Activated T-cell treated with anti-CD3 and anti-CD28 coated beads, Interleukin-2, amount 50 U/mL, for 4 hours (primary cell): ENCODE results near the gene ZNF516. TPM values are rescaled to one million over a fixed set of nuclear protein-coding genes. Genes with fewer than 3 reads are reported as not detected.

Experiments used
- ATAC-seq, 2 donors: fragments of 200-7000 bp; cut with Tn5 transposase; one replicate each; pipeline ENCODE4 v1.10.0; 2021
- DNase-seq: peaks from one replicate; pipeline ENCODE4 v3.0.0-alpha.2; 2020
- H3K27me3 Mint-ChIP-seq: one replicate; pipeline ENCODE4 v1.8.0; 2021; ENCODE audit warnings: low read depth, mixed read lengths
- H3K36me3 Mint-ChIP-seq: one replicate; pipeline ENCODE4 v1.8.0; 2022; ENCODE audit warnings: mixed read lengths; ENCODE audit not compliant: insufficient read depth
- H3K4me1 Mint-ChIP-seq: one replicate; pipeline ENCODE4 v1.8.0; 2021; ENCODE audit warnings: low read depth, mixed read lengths
- H3K4me3 Mint-ChIP-seq: one replicate; pipeline ENCODE4 v1.8.0; 2021; ENCODE audit warnings: mild to moderate bottlenecking, moderate library complexity, mixed read lengths
- H3K9me3 Mint-ChIP-seq: one replicate; pipeline ENCODE4 v1.8.0; 2021; ENCODE audit warnings: mixed read lengths
- total RNA-seq, 3 donors: library from RNA; stranded (reverse); gene quantifications; one replicate each; pipeline ENCODE4 v1.2.1, GENCODE V29; 2021

Gene ZNF516
- total RNA-seq, 3 donors from 2014 or later, result 3.0 to 4.3 (median 4.0) TPM

DNA sequence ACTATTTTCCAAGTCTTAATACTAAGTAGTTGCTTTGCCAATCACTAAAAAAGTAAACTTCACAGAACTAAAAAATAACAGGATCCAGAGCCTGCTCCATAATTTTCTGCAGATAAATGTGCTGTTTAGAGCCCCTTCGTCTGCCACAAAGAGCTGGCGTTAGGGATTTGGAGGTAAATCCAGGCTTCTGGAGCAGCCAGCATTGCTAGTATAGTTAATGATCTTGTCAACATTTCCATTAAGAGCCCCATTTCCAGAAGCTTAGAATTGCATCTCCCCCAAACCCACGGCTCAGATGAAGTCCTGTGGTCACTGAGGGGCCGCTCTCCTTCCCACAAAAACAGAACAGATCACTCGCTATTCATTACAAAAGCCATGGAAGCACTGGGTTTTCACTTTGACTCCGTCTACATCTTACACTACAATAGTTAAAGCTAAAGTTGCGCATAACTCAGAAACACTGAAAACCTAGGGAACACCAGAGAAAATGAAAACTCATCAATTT is 41.9 kb downstream of the ZNF516 start:
- H3K4me1 Mint-ChIP-seq, result peaks cover 56% of the 10 kb centered on the region

DNA sequence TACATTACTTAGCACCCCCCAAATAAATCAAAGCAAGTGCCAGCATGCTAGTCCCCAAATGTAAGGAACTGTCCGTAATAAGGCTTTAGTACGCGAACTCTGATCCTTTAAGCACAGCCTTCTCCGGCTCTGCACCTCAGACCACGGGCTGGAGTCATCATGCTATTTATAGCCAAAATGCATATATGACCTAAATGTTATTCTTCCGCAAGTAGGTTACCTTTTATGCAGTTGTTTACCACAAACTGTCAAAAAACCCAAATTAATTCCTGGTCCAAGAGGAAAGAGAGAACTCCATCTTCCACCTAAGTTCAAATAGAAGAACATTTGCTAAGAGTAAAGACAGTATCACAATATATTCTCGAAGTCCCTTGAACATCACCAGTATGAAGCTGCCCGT is 42.7 kb downstream of the ZNF516 start:
- H3K36me3 Mint-ChIP-seq, result no peaks in the 10 kb centered on the region
- H3K27me3 Mint-ChIP-seq, result peaks cover 18% of the 10 kb centered on the region
- ATAC-seq (no peak), DNase-seq (no peak)
- peak overlapping the region; percentile 22 for H3K4me3 Mint-ChIP-seq
- H3K4me1 Mint-ChIP-seq, result peaks cover 53% of the 10 kb centered on the region
- no peaks in the 10 kb centered on the region for H3K9me3 Mint-ChIP-seq

More for the DNA sequence above, 41.9 kb downstream of the ZNF516 start:
- DNase-seq (no peak), ATAC-seq (no peak)
- H3K9me3 Mint-ChIP-seq, result no peaks in the 10 kb centered on the region
- peaks cover 18% of the 10 kb centered on the region for H3K27me3 Mint-ChIP-seq
- no peaks in the 10 kb centered on the region for H3K36me3 Mint-ChIP-seq
- H3K4me3 Mint-ChIP-seq, result no peak overlapping the region

DNA sequence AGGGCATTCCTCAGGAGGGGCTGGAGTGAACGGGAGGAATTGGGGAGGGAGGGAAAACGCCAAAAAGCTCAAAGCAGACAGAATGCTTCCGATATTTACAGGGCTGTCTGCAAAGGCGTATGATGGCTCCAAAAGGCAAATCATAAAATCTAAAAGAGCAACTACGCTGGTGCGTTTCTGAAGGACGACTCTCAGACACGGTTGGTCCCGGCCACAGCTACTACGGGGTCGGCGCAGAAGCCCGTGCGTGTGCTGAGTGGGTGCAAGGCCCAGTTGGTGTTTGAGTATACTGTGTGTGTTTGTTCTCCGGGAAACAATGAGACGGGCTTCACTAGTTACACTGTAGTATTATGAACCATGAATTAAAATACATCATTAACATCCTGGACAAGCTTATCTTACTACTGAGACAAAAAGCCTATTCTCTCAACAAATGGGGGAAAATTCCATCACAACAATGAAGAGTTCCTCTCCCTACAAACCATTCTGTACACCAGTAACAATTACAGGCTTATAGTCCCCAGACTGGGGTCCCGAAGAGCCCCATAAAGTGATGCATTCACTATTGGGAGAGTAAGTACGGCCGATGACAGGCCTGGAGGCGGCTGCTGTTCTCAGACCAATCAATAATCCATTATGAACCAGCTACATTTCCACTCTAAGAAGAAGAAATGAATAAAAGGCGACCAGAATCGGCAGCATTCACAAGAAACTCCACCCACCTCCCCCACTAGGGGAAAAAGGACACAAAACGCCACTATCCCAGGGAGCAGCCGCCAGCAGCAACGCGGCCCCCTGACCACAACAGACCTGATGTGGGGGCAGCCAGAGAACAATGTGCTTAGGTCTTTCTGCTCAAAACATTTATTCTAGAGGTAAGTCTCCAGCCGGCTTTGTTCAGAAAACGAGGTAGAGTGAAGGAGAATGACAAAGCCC is 43.4 kb downstream of the ZNF516 start:
- H3K4me1 Mint-ChIP-seq, result peaks cover 50% of the 10 kb centered on the region
- no peaks in the 10 kb centered on the region for H3K9me3 Mint-ChIP-seq
- peak; percentile 63 to 66 for ATAC-seq
- H3K27me3 Mint-ChIP-seq, result peaks cover 18% of the 10 kb centered on the region
- DNase-seq, result no peak
- no peaks in the 10 kb centered on the region for H3K36me3 Mint-ChIP-seq
- H3K4me3 Mint-ChIP-seq, result peak overlapping the region; percentile 84

DNA sequence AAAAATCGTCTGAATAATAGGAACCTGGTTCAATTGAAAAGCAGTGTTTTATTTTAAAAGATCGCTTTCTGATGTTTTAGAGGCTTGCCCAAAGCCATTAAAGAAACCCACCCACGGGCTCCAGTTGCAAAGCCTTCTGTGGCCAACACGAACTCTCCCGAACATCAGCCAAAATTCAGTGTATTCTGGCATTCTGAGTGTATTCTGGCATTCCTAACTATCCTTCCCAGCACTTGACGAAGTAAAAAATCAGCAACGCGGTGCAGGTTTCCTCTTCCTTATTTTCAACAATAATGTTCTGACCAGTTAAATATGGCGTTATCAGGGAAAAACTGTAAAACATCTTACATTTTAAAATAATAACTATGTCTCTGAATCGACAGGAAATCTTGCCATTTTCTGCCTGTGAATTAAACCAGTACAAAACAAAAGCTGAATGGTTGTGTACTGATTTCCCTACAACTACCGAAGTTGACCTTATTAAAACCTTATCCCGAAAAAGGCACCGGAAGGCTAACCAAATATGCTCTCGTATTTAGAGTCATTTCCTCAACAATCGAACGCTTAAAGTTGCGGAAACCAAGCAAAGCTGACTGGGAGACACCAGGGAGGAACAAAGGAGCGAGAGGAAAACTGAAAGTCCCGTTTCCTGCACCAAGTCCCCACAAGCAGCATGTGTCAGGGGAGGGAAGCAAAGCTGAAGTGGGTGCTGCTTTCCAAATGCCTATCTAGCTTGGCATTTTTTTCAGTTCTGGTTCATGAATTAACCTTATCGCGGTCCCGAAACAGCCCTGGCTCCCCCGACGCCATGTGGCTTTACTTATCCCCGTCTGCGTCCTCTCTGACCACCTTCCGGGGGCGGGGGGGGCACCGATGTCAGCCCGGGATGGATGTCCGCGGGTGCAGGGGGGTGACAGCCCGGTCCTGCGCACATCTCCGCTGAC is 44.3 kb downstream of the ZNF516 start:
- DNase-seq (no peak), ATAC-seq (peak; percentile 55 to 62)
- peaks cover 52% of the 10 kb centered on the region for H3K4me1 Mint-ChIP-seq
- H3K27me3 Mint-ChIP-seq, result peaks cover 18% of the 10 kb centered on the region
- no peaks in the 10 kb centered on the region for H3K9me3 Mint-ChIP-seq
- H3K4me3 Mint-ChIP-seq, result peak overlapping the region; percentile 84
- H3K36me3 Mint-ChIP-seq, result no peaks in the 10 kb centered on the region

DNA sequence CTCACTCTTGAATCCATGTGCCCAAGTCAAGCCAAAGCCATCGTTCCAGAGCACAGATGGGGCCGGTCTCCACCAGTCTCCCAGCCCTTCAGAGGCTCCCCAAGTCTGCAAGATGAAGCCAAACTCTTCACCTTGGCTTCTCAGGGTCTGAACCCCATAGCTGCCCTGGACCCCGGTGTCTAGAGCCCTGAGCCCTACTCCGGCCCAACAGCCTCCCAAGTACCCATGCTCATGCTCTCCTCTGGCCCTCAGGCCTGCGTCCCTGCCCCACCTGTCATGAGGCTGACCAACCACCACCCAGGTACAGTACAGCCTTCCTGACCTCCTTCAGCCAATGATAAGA is 46.0 kb downstream of the ZNF516 start:
- Mint-ChIP-seq H3K4me3 (no peak overlapping the region), H3K36me3 (no peaks in the 10 kb centered on the region), H3K4me1 (peaks cover 47% of the 10 kb centered on the region), H3K27me3 (peaks cover 18% of the 10 kb centered on the region), H3K9me3 (no peaks in the 10 kb centered on the region)
- ATAC-seq, result no peak
- DNase-seq, result no peak

DNA sequence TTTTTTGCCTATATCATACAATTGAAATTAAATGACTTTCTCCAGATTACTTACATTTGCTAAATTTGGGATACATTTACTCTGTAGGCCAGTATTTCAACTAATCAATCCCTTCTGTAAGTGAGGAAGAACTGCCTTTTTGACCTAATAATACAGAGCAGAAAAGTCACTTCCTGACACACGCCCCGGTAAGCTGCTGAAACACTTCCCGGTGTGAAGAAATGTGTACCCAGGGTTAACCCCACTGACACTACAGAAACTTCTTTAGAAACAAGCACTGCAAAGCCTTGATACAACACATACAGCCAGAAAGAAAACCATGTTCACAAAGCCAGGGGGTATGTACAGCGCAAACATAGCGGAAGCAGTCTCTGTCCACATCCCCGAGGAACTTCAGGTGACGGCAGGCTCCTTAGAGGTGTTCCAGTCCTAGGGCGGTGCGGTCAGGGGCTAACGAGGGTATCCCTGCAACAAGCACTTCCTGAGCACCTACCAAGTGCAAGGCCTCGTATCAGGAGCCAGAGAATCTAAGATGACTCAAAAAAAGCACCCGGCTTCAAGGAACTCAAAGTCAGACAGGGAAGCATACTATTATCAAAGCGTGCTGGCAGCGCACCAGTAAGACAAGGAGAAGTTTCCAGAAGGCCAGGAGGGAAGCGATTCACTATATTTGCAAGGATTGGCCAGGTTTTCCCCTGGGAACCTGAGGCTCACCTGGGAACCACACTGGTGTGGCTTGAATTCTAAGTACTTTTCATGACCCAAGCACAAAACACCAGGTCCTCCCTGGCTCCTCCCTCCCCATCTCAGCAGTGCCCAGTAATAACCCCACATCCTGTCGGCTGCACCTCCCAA is 46.6 kb downstream of the ZNF516 start:
- peaks cover 18% of the 10 kb centered on the region for H3K27me3 Mint-ChIP-seq
- no peak overlapping the region for H3K4me3 Mint-ChIP-seq
- ATAC-seq (no peak), DNase-seq (no peak)
- peaks cover 45% of the 10 kb centered on the region for H3K4me1 Mint-ChIP-seq
- no peaks in the 10 kb centered on the region for H3K9me3 Mint-ChIP-seq
- no peaks in the 10 kb centered on the region for H3K36me3 Mint-ChIP-seq

DNA sequence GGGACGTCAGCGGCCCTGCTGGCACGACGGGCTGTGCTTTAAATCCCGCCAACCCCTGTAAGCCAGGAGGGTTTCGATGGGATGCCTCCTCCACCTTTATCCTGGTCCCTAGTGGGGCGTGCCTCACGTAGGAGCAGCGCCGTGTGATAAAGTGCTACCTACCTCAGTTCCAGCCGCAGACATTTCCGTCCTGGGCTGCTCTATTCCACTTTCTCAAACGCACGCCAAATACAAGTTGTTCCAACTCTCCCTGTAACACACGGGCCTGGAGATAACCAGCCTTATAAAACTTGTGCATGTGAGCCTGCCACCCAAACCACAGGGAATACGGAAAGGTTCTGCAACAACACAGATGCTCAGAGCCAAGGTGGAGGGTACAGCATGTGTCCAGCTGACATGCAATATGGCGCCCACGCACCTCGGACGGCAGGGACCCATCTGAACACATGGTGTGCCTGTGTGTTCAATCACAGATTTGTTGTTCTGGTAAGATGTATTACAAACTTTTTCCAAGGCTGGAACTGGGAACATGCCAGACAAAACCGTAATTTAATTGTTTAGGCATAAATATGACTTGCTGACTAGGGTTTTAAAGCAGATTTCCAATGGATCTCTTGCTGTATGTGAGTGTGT is 47.7 kb downstream of the ZNF516 start:
- no peaks in the 10 kb centered on the region for H3K36me3 Mint-ChIP-seq
- H3K4me1 Mint-ChIP-seq, result peaks cover 39% of the 10 kb centered on the region
- peaks cover 14% of the 10 kb centered on the region for H3K27me3 Mint-ChIP-seq
- no peaks in the 10 kb centered on the region for H3K9me3 Mint-ChIP-seq
- ATAC-seq (no peak), DNase-seq (no peak)
- H3K4me3 Mint-ChIP-seq, result no peak overlapping the region

DNA sequence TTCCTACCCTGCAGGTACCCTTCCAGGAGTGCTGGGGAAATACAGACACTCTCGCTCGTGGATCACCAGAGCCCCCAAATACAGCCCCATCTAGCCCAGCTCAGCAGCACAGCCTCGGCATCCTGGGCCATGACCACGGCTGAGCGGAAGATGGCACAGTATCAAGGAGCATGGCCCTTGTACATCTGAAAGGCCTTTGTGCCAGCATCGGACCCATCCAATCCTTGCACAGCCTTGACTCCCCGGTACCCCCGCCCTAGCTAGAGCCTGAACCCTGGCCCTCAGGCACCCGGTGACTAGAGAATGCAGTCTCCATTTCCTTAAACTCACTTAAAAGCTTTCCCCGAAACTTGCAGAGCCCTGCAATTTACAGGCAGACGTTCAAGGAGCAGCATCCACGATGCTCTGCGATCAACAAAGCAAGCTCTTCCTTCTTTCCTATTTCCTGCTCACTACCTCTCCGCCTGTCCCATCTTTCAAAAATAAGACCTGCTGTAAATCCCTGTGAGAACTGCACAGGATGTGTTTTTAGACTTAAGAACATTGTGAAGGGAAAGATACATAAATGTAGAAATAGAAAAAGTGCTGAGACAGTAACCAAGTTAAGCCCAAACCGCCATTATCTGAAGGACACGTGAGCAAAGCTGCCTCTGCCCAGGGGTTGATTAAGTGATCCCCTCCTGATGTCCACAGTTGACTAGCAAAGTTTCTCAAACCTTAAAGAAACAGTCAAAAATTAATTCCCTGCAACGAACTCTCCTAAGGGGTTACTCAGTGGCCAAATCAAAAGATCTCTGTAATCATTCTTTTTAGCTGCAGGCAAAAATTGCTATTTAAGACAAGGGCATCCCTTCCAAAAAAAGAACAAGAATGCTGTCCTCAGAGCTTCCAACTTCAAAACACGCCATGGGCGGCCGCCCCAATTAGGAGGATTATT is 48.5 kb downstream of the ZNF516 start:
- Mint-ChIP-seq H3K9me3 (no peaks in the 10 kb centered on the region), H3K36me3 (no peaks in the 10 kb centered on the region), H3K4me3 (no peak overlapping the region), H3K27me3 (peaks cover 12% of the 10 kb centered on the region), H3K4me1 (peaks cover 31% of the 10 kb centered on the region)
- ATAC-seq (no peak), DNase-seq (no peak)

DNA sequence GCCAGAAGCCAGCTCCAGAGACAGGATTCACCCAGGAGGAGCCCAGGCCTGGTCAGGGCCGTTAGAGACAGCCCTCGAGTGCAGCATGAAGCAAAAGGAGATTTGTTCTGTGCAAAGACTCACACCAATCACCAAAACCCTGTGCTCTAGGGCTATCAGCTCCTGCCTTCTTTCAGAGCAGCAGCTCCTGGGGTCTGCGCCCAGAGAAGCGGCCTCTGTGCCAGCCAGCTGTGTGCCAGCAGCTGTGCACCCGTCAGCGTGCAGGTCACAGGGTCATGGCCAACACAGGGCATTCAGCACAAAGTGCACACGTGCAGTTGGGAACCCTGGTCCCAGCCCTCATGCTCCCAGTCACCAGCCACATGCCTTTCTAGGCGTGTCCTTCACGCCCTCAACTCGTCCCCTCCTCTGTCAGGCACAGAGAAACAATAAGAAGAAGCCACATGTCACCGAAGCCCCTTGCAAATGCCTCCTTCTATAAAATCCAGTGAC is 49.3 kb downstream of the ZNF516 start:
- ATAC-seq (no peak), DNase-seq (no peak)
- peaks cover 11% of the 10 kb centered on the region for H3K27me3 Mint-ChIP-seq
- H3K36me3 Mint-ChIP-seq, result no peaks in the 10 kb centered on the region
- peaks cover 26% of the 10 kb centered on the region for H3K4me1 Mint-ChIP-seq
- H3K9me3 Mint-ChIP-seq, result no peaks in the 10 kb centered on the region
- no peak overlapping the region for H3K4me3 Mint-ChIP-seq

DNA sequence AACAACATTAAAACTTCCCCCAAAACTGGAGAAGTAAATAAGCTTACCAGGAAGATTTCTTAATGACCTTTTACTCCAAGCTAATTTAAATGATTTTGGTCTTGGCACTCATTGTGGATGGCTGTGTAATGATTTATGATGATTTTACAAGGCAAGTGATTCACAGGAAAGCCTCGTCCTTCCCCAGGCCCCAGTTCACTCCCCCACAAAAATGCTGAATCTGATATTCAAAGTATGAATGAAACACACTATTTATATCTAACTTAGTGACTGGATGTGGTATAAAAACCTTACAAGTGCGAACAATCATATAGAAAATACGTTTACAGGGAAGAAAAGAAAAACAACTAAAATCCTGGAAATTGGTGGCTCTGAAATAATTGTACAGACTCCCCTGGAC is 49.8 kb downstream of the ZNF516 start:
- Mint-ChIP-seq H3K4me3 (no peak overlapping the region), H3K36me3 (peaks cover 3% of the 10 kb centered on the region), H3K9me3 (no peaks in the 10 kb centered on the region), H3K4me1 (peaks cover 21% of the 10 kb centered on the region), H3K27me3 (peaks cover 7% of the 10 kb centered on the region)
- ATAC-seq, result no peak
- no peak for DNase-seq

DNA sequence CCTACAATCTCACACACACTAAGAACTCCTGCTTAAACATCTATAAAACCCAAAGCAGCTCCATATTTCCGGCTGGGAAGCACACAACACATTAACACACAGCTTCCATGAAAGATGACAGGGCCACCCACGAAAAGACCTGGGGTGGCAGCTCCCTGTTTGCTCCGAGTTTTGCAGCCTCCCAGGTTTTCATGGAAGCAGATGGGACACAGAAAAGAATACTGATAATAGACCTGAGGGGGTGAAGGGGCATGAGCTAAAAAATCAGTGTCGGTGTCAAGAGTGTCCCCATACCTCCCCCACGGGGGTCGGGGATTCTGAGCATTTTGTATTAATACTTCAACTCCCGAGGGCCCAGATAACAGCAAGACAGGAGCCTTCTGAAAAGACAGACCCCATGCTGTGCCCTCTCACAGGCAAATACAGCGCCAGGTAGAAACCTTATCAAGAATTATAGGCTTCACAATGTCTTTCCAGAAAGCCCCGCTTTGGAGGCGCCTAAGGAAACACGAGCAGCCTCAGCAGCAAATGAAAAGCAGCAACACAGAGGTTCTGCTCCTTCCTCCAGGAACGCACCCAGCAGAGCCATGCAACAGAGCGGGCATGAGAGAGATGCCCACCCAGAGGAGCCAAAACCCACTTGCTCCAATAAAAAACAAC is 50.5 kb downstream of the ZNF516 start:
- DNase-seq (no peak), ATAC-seq (no peak)
- peaks cover 3% of the 10 kb centered on the region for H3K27me3 Mint-ChIP-seq
- H3K36me3 Mint-ChIP-seq, result peaks cover 5% of the 10 kb centered on the region
- no peaks in the 10 kb centered on the region for H3K9me3 Mint-ChIP-seq
- H3K4me1 Mint-ChIP-seq, result peaks cover 17% of the 10 kb centered on the region
- H3K4me3 Mint-ChIP-seq, result no peak overlapping the region
